ENCODE results near the gene ASF1A. TPM values are rescaled to one million over a fixed set of nuclear protein-coding genes. Genes with fewer than 3 reads are reported as not detected.

The ASF1A gene
- total RNA-seq, 1 donor from 2014 or later = 33.4 TPM

- Mint-ChIP-seq H3K27me3 (ENCODE audit: unreplicated experiment) (peaks cover 2% of the 10 kb centered on the region), H3K27ac (ENCODE audit: unreplicated experiment) (peak overlapping the region; percentile 53), H3K9me3 (ENCODE audit: unreplicated experiment) (no peaks in the 10 kb centered on the region), H3K4me1 (ENCODE audit: unreplicated experiment) (peaks cover 29% of the 10 kb centered on the region), H3K4me3 (ENCODE audit: unreplicated experiment) (no peak overlapping the region), H3K36me3 (ENCODE audit: low read depth, unreplicated experiment) (peaks cover 30% of the 10 kb centered on the region)
- TF ChIP-seq CTCF (IDR thresholded peaks at IDR 0.05; ENCODE audit: unreplicated experiment) = no peak
- no peak for DNase-seq (ENCODE audit: low spot score)
These were observed 9.7 kb downstream of the ASF1A start for GRCh38 chr6:118903691-118904090.

DNA sequence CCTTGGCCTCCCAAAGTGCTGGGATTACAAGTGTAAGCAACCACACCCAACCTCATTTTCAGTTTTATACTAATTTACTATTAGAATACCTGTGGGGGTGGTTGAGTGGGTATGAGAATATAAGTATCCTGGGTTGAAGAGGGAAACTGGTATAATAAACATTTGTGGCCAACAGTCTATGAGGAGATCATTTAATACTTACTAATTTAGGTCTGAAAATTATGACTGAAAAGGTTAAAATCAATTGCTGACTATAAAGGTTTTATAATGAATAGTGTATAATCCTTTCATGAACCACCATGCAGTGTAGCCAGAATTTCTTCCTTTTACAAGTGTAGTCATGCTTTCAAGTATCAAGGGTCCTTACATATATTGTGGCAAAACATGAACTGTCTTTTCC is 11.1 kb downstream of the ASF1A start:
- peaks cover 18% of the 10 kb centered on the region for H3K4me1 Mint-ChIP-seq (ENCODE audit: unreplicated experiment)
- no peak overlapping the region for H3K4me3 Mint-ChIP-seq (ENCODE audit: unreplicated experiment)
- no peak overlapping the region for H3K27ac Mint-ChIP-seq (ENCODE audit: unreplicated experiment)
- no peaks in the 10 kb centered on the region for H3K9me3 Mint-ChIP-seq (ENCODE audit: unreplicated experiment)
- no peak for DNase-seq (ENCODE audit: low spot score)
- peaks cover 23% of the 10 kb centered on the region for H3K36me3 Mint-ChIP-seq (ENCODE audit: low read depth, unreplicated experiment)
- no peaks in the 10 kb centered on the region for H3K27me3 Mint-ChIP-seq (ENCODE audit: unreplicated experiment)
- no peak for TF ChIP-seq CTCF (IDR thresholded peaks at IDR 0.05; ENCODE audit: unreplicated experiment)

DNA sequence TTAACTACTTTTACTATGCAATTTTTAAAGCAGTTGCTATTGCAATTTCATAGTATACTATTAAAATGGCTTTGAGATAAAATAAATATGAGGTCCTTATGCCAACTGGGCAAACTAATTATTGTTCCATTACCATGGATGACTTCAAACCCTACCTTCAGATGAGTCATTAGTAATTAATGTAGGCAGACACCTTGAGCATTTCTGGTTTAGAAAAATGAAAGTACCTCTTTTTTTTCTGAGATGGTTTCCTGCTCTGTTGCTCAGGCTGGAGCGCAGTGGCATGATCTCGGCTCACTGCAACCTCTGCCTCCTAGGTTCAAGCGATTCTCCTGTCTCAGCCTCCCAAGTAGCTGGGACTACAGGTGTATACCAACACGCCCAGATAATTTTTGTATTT is 11.9 kb downstream of the ASF1A start:
- Mint-ChIP-seq H3K4me1 (ENCODE audit: unreplicated experiment) (peaks cover 10% of the 10 kb centered on the region), H3K4me3 (ENCODE audit: unreplicated experiment) (no peak overlapping the region), H3K9me3 (ENCODE audit: unreplicated experiment) (no peaks in the 10 kb centered on the region), H3K36me3 (ENCODE audit: low read depth, unreplicated experiment) (peaks cover 25% of the 10 kb centered on the region), H3K27me3 (ENCODE audit: unreplicated experiment) (no peaks in the 10 kb centered on the region), H3K27ac (ENCODE audit: unreplicated experiment) (peak overlapping the region; percentile 52)
- no peak for TF ChIP-seq CTCF (IDR thresholded peaks at IDR 0.05; ENCODE audit: unreplicated experiment)
- DNase-seq (ENCODE audit: low spot score) = no peak

- no peaks in the 10 kb centered on the region for H3K4me1 Mint-ChIP-seq (ENCODE audit: unreplicated experiment)
- H3K27me3 Mint-ChIP-seq (ENCODE audit: unreplicated experiment) = no peaks in the 10 kb centered on the region
- no peak for DNase-seq (ENCODE audit: low spot score)
- H3K9me3 Mint-ChIP-seq (ENCODE audit: unreplicated experiment) = no peaks in the 10 kb centered on the region
- peaks cover 26% of the 10 kb centered on the region for H3K36me3 Mint-ChIP-seq (ENCODE audit: low read depth, unreplicated experiment)
- no peak overlapping the region for H3K27ac Mint-ChIP-seq (ENCODE audit: unreplicated experiment)
- no peak for TF ChIP-seq CTCF (IDR thresholded peaks at IDR 0.05; ENCODE audit: unreplicated experiment)
- H3K4me3 Mint-ChIP-seq (ENCODE audit: unreplicated experiment) = no peak overlapping the region
These were observed 14.5 kb downstream of the ASF1A start for GRCh38 chr6:118908441-118908840.

GRCh38 chr6:118912646-118913045 is 18.7 kb downstream of the ASF1A start:
- H3K4me1 Mint-ChIP-seq (ENCODE audit: unreplicated experiment) = no peaks in the 10 kb centered on the region
- no peak overlapping the region for H3K27ac Mint-ChIP-seq (ENCODE audit: unreplicated experiment)
- H3K4me3 Mint-ChIP-seq (ENCODE audit: unreplicated experiment) = no peak overlapping the region
- no peak for DNase-seq (ENCODE audit: low spot score)
- H3K36me3 Mint-ChIP-seq (ENCODE audit: low read depth, unreplicated experiment) = peaks cover 23% of the 10 kb centered on the region
- H3K9me3 Mint-ChIP-seq (ENCODE audit: unreplicated experiment) = no peaks in the 10 kb centered on the region
- TF ChIP-seq CTCF (IDR thresholded peaks at IDR 0.05; ENCODE audit: unreplicated experiment) = no peak
- no peaks in the 10 kb centered on the region for H3K27me3 Mint-ChIP-seq (ENCODE audit: unreplicated experiment)
